IPS-NIHi11 (cell line): ENCODE data around the gene NINJ1.
"Not testable (repeated sequence)": the region's sequence is repeated elsewhere in the genome, so short reads cannot be mapped to it uniquely, and the experiment has no call there.

Source experiments
- DNase-seq: peaks from one replicate; pipeline ENCODE4 v3.0.0; 2012; ENCODE audit warnings: mixed read lengths, low spot score

NINJ1 gene

GRCh38 chr9:93159601-93160471, 25.8 kb upstream of the NINJ1 start:
- peak; percentile 95 for DNase-seq

GRCh38 chr9:93156475-93157008, 22.5 kb upstream of the NINJ1 start:
- DNase-seq: no peak

- no peak for DNase-seq
Measured at GRCh38 chr9:93155716-93156474, 21.8 kb upstream of the NINJ1 start.

- peak; percentile 85 for DNase-seq
Measured at GRCh38 chr9:93154293-93154903, 20.3 kb upstream of the NINJ1 start.

GRCh38 chr9:93151097-93151784, 17.2 kb upstream of the NINJ1 start:
- DNase-seq: no peak

GRCh38 chr9:93149361-93149760, 15.3 kb upstream of the NINJ1 start:
- DNase-seq: no peak

GRCh38 chr9:93148721-93149120, 14.7 kb upstream of the NINJ1 start:
- DNase-seq: no peak

- DNase-seq: no peak
Measured at GRCh38 chr9:93147632-93148031, 13.6 kb upstream of the NINJ1 start.

GRCh38 chr9:93146696-93147095, 12.6 kb upstream of the NINJ1 start:
- not testable (repeated sequence) for DNase-seq

- peak; percentile 54 for DNase-seq
Measured at GRCh38 chr9:93143830-93144530, 9.9 kb upstream of the NINJ1 start.

- DNase-seq: no peak
Measured at GRCh38 chr9:93141771-93142483, 7.9 kb upstream of the NINJ1 start.

- DNase-seq: no peak
Measured at GRCh38 chr9:93139365-93140182, 5.5 kb upstream of the NINJ1 start.

GRCh38 chr9:93138171-93138764, 4.2 kb upstream of the NINJ1 start:
- no peak for DNase-seq

- no peak for DNase-seq
Measured at GRCh38 chr9:93137362-93137761, 3.3 kb upstream of the NINJ1 start.

GRCh38 chr9:93136011-93136440, 2.0 kb upstream of the NINJ1 start:
- no peak for DNase-seq

- DNase-seq: no peak
Measured at GRCh38 chr9:93134740-93135444, 841 bp upstream of the NINJ1 start.

GRCh38 chr9:93133681-93134014, 403 bp downstream of the NINJ1 start:
- peak; percentile 82 for DNase-seq

- DNase-seq: peak; percentile 38
Measured at GRCh38 chr9:93132946-93133680, 938 bp downstream of the NINJ1 start.
